Gastroesophageal sphincter (tissue), 4 donors: ENCODE measurements around the gene PKD2L2. TPM values are rescaled to one million over a fixed set of nuclear protein-coding genes. Genes with fewer than 3 reads are reported as not detected.
"Not testable (repeated sequence)": the region's sequence is repeated elsewhere in the genome, so short reads cannot be mapped to it uniquely, and the experiment has no call there.

Experiments
- ATAC-seq: fragments of 150-250 bp; one replicate; pipeline ENCODE4 v1.9.1; 2016; ENCODE audit warnings: mild to moderate bottlenecking, moderate library complexity
- H3K27ac ChIP-seq, 4 donors: fragments of 200-600 bp; sonication (generic) in 3 of 4; 1 replicate in 3 of 4; 2 replicates in 1 of 4; pipeline ENCODE4 v1.5.1; 2016 to 2019
- H3K27me3 ChIP-seq: fragments of 200-600 bp; sonication (generic); one replicate; pipeline ENCODE4 v1.5.1; 2019
- H3K36me3 ChIP-seq, 2 donors: fragments of 200-600 bp; sonication (generic); one replicate each; pipeline ENCODE4 v1.5.1; 2019; ENCODE audit warnings: control low read depth in 1 of 2
- H3K4me1 ChIP-seq, 3 donors: fragments of 200-600 bp; sonication (generic); 1 replicate in 2 of 3; 2 replicates in 1 of 3; pipeline ENCODE4 v1.5.1; 2016 to 2019; ENCODE audit warnings: control low read depth in 2 of 3
- H3K4me3 ChIP-seq, 2 donors: fragments of 200-600 bp; sonication (generic); one replicate each; pipeline ENCODE4 v1.5.1; 2019; ENCODE audit warnings: mild to moderate bottlenecking in 1 of 2, moderate library complexity in 1 of 2
- H3K9me3 ChIP-seq, 3 donors: fragments of 200-600 bp; sonication (generic); one replicate each; pipeline ENCODE4 v1.5.1; 2017 to 2019; ENCODE audit warnings: control low read depth in 2 of 3
- EP300 ChIP-seq: sonication (generic); formaldehyde crosslinking; IDR thresholded peaks from one replicate; pipeline ENCODE4 v1.6.1; 2017; ENCODE audit warnings: antibody characterized with exemption, mild to moderate bottlenecking
- POLR2A ChIP-seq, 2 donors: fragments of 450-650 bp; IDR thresholded peaks; one replicate each; pipeline ENCODE4 v1.6.1; 2017; ENCODE audit warnings: antibody characterized with exemption in 2 of 2, mild to moderate bottlenecking in 2 of 2, moderate library complexity in 1 of 2
- POLR2AphosphoS5 ChIP-seq: sonication (generic); formaldehyde crosslinking; IDR thresholded peaks from one replicate; pipeline ENCODE4 v1.6.1; 2017; ENCODE audit warnings: antibody characterized with exemption
- WGBS, 2 donors: methylation state at CpG; one replicate each; pipeline ENCODE4 v1.1.5; 2018; ENCODE audit warnings: low coverage in 1 of 2; 5-methylcytosine and 5-hydroxymethylcytosine counted together
- total RNA-seq, 4 donors: library from RNA; depleted of rRNA; stranded (reverse); fragments of >200 nt; gene quantifications; one replicate each; pipeline ENCODE4 v1.1.0, GENCODE V29; 2016
- TF ChIP-seq, protein P1 (sequence below), 4 experiments: fragments of 200-600 bp in 2 of 4; fragments of 450-650 bp in 2 of 4; sonication (generic) in 1 of 4; IDR thresholded peaks; one replicate each; pipeline ENCODE4 v1.5.1; 2017 to 2019; ENCODE audit warnings: antibody characterized with exemption in 4 of 4, mild to moderate bottlenecking in 2 of 4, moderate library complexity in 2 of 4

The PKD2L2 gene
- total RNA-seq, 4 donors from 2014 or later: 0.15 TPM; not detected in 3

DNA sequence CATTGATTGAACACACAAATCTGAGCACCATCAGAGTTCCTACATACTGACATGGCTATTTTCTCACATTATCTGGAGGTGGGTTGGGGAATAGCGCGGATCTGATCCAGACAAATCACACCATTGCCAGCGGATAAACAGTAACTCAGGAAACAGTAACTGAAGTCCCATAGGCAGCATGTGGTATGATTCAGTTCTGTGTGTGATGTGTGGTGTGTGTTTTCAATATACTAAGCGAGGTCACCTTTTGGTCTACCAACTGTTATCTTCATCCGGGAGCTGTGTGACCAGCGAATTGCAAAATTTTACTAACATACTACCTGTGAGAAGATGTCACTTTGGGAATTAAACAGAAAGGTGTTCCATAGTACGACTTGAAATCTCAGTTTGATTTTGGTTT is 50.1 kb downstream of the PKD2L2 start:
- Histone ChIP-seq H3K4me3 (no peak overlapping the region), H3K4me1 (peaks cover 0 to 11% (median 0%) of the 10 kb centered on the region in 3 donors), H3K27ac (no peak overlapping the region), H3K9me3 (no peaks in the 10 kb centered on the region), H3K36me3 (peaks cover 13 to 80% of the 10 kb centered on the region in 2 donors), H3K27me3 (no peaks in the 10 kb centered on the region)
- TF ChIP-seq EP300 (no peak), POLR2AphosphoS5 (no peak), POLR2A (IDR thresholded peaks at IDR 0.05) (no peak)
- TF ChIP-seq, protein P1, sequence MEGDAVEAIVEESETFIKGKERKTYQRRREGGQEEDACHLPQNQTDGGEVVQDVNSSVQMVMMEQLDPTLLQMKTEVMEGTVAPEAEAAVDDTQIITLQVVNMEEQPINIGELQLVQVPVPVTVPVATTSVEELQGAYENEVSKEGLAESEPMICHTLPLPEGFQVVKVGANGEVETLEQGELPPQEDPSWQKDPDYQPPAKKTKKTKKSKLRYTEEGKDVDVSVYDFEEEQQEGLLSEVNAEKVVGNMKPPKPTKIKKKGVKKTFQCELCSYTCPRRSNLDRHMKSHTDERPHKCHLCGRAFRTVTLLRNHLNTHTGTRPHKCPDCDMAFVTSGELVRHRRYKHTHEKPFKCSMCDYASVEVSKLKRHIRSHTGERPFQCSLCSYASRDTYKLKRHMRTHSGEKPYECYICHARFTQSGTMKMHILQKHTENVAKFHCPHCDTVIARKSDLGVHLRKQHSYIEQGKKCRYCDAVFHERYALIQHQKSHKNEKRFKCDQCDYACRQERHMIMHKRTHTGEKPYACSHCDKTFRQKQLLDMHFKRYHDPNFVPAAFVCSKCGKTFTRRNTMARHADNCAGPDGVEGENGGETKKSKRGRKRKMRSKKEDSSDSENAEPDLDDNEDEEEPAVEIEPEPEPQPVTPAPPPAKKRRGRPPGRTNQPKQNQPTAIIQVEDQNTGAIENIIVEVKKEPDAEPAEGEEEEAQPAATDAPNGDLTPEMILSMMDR (IDR thresholded peaks at IDR 0.05): no peak
- no peak for ATAC-seq
- WGBS, 2 donors: 67 to 83% methylated on average over 3 to 7 of the region's 7 CpGs

GRCh38 chr5:137944280-137944679 is 55.0 kb downstream of the PKD2L2 start:
- H3K27me3 ChIP-seq: not testable (repeated sequence)
- H3K36me3 ChIP-seq: peaks cover 21 to 99% of the 10 kb centered on the region in 2 donors
- WGBS, 2 donors: 97 to 100% methylated on average over 2 to 4 of the region's 4 CpGs

GRCh38 chr5:137945825-137946224 is 56.6 kb downstream of the PKD2L2 start:
- ATAC-seq: no peak
- 76 to 93% methylated on average over 1 of the region's 1 CpG for WGBS, 2 donors
- Histone ChIP-seq H3K9me3 (no peaks in the 10 kb centered on the region), H3K27ac (no peak overlapping the region), H3K36me3 (peaks cover 15 to 99% of the 10 kb centered on the region in 2 donors), H3K27me3 (no peaks in the 10 kb centered on the region), H3K4me1 (peaks cover 0 to 11% (median 0%) of the 10 kb centered on the region in 3 donors), H3K4me3 (no peak overlapping the region)
- TF ChIP-seq EP300: no peak
- no peak for TF ChIP-seq POLR2A (IDR thresholded peaks at IDR 0.05)
- TF ChIP-seq, protein P1 (IDR thresholded peaks at IDR 0.05): no peak
- no peak for TF ChIP-seq POLR2AphosphoS5

More at GRCh38 chr5:137944280-137944679, 55.0 kb downstream of the PKD2L2 start:
- H3K9me3 ChIP-seq, ATAC-seq, H3K27ac ChIP-seq, H3K4me3 ChIP-seq: not testable (repeated sequence)
- peaks cover 0 to 11% (median 0%) of the 10 kb centered on the region in 3 donors for H3K4me1 ChIP-seq

- Histone ChIP-seq H3K9me3 (no peaks in the 10 kb centered on the region), H3K27ac (peak overlapping the region; percentile 70 to 88 (median 77)), H3K4me1 (peaks cover 2 to 45% (median 13%) of the 10 kb centered on the region in 3 donors), H3K27me3 (no peaks in the 10 kb centered on the region), H3K36me3 (peaks cover 2 to 43% of the 10 kb centered on the region in 2 donors), H3K4me3 (peak overlapping the region; percentile 25)
- TF ChIP-seq, protein P1 (IDR thresholded peaks at IDR 0.05): no peak
- peak; percentile 93 for TF ChIP-seq POLR2AphosphoS5
- ATAC-seq: peak; percentile 95
- WGBS, 2 donors: 38 to 48% methylated on average over 7 to 9 of the region's 9 CpGs
Measured at GRCh38 chr5:137954131-137954879, 65.0 kb downstream of the PKD2L2 start.

GRCh38 chr5:137957948-137958347 is 68.7 kb downstream of the PKD2L2 start:
- Histone ChIP-seq H3K36me3 (peaks cover 0 to 17% of the 10 kb centered on the region in 2 donors), H3K27me3 (no peaks in the 10 kb centered on the region), H3K9me3 (no peaks in the 10 kb centered on the region), H3K27ac (no peak overlapping the region), H3K4me3 (no peak overlapping the region), H3K4me1 (peaks cover 2 to 66% (median 13%) of the 10 kb centered on the region in 3 donors)
- TF ChIP-seq, protein P1 (IDR thresholded peaks at IDR 0.05): no peak
- no peak for TF ChIP-seq EP300
- ATAC-seq: no peak
- WGBS, 2 donors: 42 to 57% methylated on average over 1 of the region's 1 CpG
